H1 (cell line): ENCODE results near the gene SERPINA1. TPM values are rescaled to one million over a fixed set of nuclear protein-coding genes. Genes with fewer than 3 reads are reported as not detected.

ENCODE experiments used
- CTCF ChIA-PET: fragments of 300-600 bp; sonication (Branson Sonifier 250); formaldehyde crosslinking; loops from one replicate; lab custom pipeline; 2021; ENCODE audit not compliant: partially characterized antibody; lab: Charles Lee
- POLR2A ChIA-PET: fragments of 300-600 bp; sonication (Branson Sonifier 250); formaldehyde crosslinking; loops from one replicate; lab custom pipeline; 2021; ENCODE audit warnings: inconsistent platforms; ENCODE audit not compliant: partially characterized antibody; lab: Charles Lee
- DNase-seq, 2 experiments: peaks; one replicate each; pipeline versions ENCODE4 v3.0.0 to v3.0.0-alpha.2; 2010 to 2022; ENCODE audit warnings: low spot score in 2 of 2, low read depth in 1 of 2, mixed read lengths in 1 of 2
- FAIRE-seq: peaks from 2 replicates; lab custom pipeline; 2011; peaks lifted over from hg19 to GRCh38; lab: Jason Lieb, UNC
- H2AFZ ChIP-seq: 2 replicates; pipeline ENCODE4 v1.8.1; 2012; ENCODE audit warnings: low read length, inconsistent platforms
- H2AK5ac ChIP-seq: 2 replicates; pipeline ENCODE4 v1.6.1; 2013; ENCODE audit warnings: low read depth, low read length
- H2BK120ac ChIP-seq: replicated peaks from 2 replicates; pipeline ENCODE3; 2013; ENCODE audit warnings: low read depth, low read length, inconsistent platforms
- H2BK12ac ChIP-seq: 2 replicates; pipeline ENCODE4 v1.6.1; 2013; ENCODE audit warnings: low read depth, low read length
- H2BK15ac ChIP-seq: 2 replicates; pipeline ENCODE4 v1.6.1; 2013; ENCODE audit warnings: low read length
- H2BK20ac ChIP-seq: 2 replicates; pipeline ENCODE4 v1.6.1; 2013; ENCODE audit warnings: low read length
- H2BK5ac ChIP-seq: 2 replicates; pipeline ENCODE4 v1.6.1; 2013; ENCODE audit warnings: low read depth, low read length
- H3K14ac ChIP-seq: 2 replicates; pipeline ENCODE4 v1.6.1; 2013; ENCODE audit warnings: inconsistent platforms; ENCODE audit not compliant: insufficient read length
- H3K18ac ChIP-seq: 2 replicates; pipeline ENCODE4 v1.6.1; 2013; ENCODE audit warnings: low read length; ENCODE audit errors: extremely low read depth
- H3K23ac ChIP-seq: 2 replicates; pipeline ENCODE4 v1.6.1; 2013; ENCODE audit warnings: inconsistent platforms; ENCODE audit not compliant: insufficient read length
- H3K23me2 ChIP-seq: 2 replicates; pipeline ENCODE4 v1.6.1; 2013; ENCODE audit warnings: low read depth, low read length
- H3K27ac ChIP-seq: 2 replicates; pipeline ENCODE4 v1.6.1; 2011; ENCODE audit warnings: low read depth, low read length, inconsistent platforms
- H3K27me3 ChIP-seq, 4 experiments: replicated peaks in 1 of 4; 1 replicate in 1 of 4; 2 replicates in 3 of 4; pipeline versions ENCODE4 v1.6.1 to v1.8.1; 2011 to 2013; ENCODE audit warnings: low read length in 3 of 4, mild to moderate bottlenecking in 3 of 4, inconsistent platforms in 2 of 4, mixed read lengths in 2 of 4, moderate library complexity in 1 of 4; ENCODE audit not compliant: control insufficient read depth in 3 of 4, insufficient read depth in 3 of 4; ENCODE audit errors: extremely low read depth in 1 of 4
- H3K36me3 ChIP-seq, 4 experiments: 2 replicates each; pipeline versions ENCODE4 v1.6.1 to v1.8.1; 2011 to 2013; ENCODE audit warnings: mild to moderate bottlenecking in 4 of 4, low read length in 3 of 4, moderate library complexity in 2 of 4, control low read depth in 1 of 4, inconsistent platforms in 1 of 4; ENCODE audit not compliant: insufficient read depth in 4 of 4, control insufficient read depth in 2 of 4
- H3K4ac ChIP-seq: replicated peaks from 2 replicates; pipeline ENCODE3; 2013; ENCODE audit warnings: low read length, low read depth, mixed read lengths, inconsistent platforms; ENCODE audit not compliant: insufficient read length
- H3K4me1 ChIP-seq, 4 experiments: replicated peaks in 1 of 4; 1 replicate in 1 of 4; 2 replicates in 3 of 4; pipeline versions ENCODE4 v1.6.1 to v1.8.1; 2011 to 2013; ENCODE audit warnings: low read length in 3 of 4, inconsistent platforms in 2 of 4, mixed read lengths in 1 of 4; ENCODE audit not compliant: insufficient read depth in 4 of 4, control insufficient read depth in 3 of 4
- H3K4me2 ChIP-seq, 2 experiments: 2 replicates each; pipeline versions ENCODE4 v1.6.1 to v1.8.1; 2011 to 2013; ENCODE audit warnings: low read depth in 2 of 2, low read length in 2 of 2, control low read depth in 1 of 2, inconsistent platforms in 1 of 2, mild to moderate bottlenecking in 1 of 2; ENCODE audit not compliant: insufficient read depth in 1 of 2
- H3K4me3 ChIP-seq, 4 experiments: fragments of 200-600, 300-600 bp in 1 of 4; sonication (generic), shearing (Covaris generic), sonication (Bioruptor Twin) in 1 of 4; 2 replicates each; pipeline versions ENCODE4 v1.5.1 to v1.8.1; 2011 to 2016; ENCODE audit warnings: low read length in 4 of 4, low read depth in 3 of 4, control low read depth in 2 of 4, inconsistent platforms in 2 of 4, mild to moderate bottlenecking in 2 of 4, mixed read lengths in 1 of 4, moderate library complexity in 1 of 4; ENCODE audit not compliant: insufficient read depth in 2 of 4; ENCODE audit errors: extremely low read depth in 1 of 4
- H3K56ac ChIP-seq: replicated peaks from 2 replicates; pipeline ENCODE3; 2013; ENCODE audit warnings: low read depth, mild to moderate bottlenecking, mixed read lengths, low read length, inconsistent platforms; ENCODE audit not compliant: insufficient read length
- H3K79me1 ChIP-seq: 2 replicates; pipeline ENCODE4 v1.6.1; 2013; ENCODE audit warnings: low read depth, low read length, control low read depth
- H3K79me2 ChIP-seq, 2 experiments: 2 replicates each; pipeline versions ENCODE4 v1.6.1 to v1.8.1; 2012 to 2013; ENCODE audit warnings: low read length in 2 of 2, mild to moderate bottlenecking in 2 of 2, inconsistent platforms in 1 of 2; ENCODE audit not compliant: insufficient read depth in 2 of 2, control insufficient read depth in 1 of 2
- H3K9ac ChIP-seq, 4 experiments: replicated peaks in 1 of 4; 1 replicate in 1 of 4; 2 replicates in 3 of 4; pipeline versions ENCODE4 v1.6.1 to v1.8.1; 2011 to 2013; ENCODE audit warnings: low read depth in 3 of 4, low read length in 3 of 4, control low read depth in 2 of 4, mild to moderate bottlenecking in 2 of 4, moderate library complexity in 2 of 4, inconsistent platforms in 1 of 4; ENCODE audit errors: extremely low read depth in 1 of 4
- H3K9me3 ChIP-seq, 2 experiments: 2 replicates each; pipeline versions ENCODE4 v1.6.1 to v1.8.1; 2012 to 2013; ENCODE audit warnings: mild to moderate bottlenecking in 2 of 2, moderate library complexity in 2 of 2, control low read depth in 1 of 2, inconsistent platforms in 1 of 2, low read depth in 1 of 2, low read length in 1 of 2, mixed read lengths in 1 of 2; ENCODE audit not compliant: insufficient read depth in 2 of 2
- H4K20me1 ChIP-seq, 2 experiments: replicated peaks in 1 of 2; 2 replicates each; pipeline versions ENCODE3 to v1.8.1; 2011 to 2013; ENCODE audit warnings: inconsistent platforms in 2 of 2, low read length in 2 of 2, mild to moderate bottlenecking in 1 of 2; ENCODE audit not compliant: insufficient read depth in 2 of 2, control insufficient read depth in 1 of 2
- H4K5ac ChIP-seq: 2 replicates; pipeline ENCODE4 v1.6.1; 2013; ENCODE audit warnings: low read length, low read depth, mixed read lengths, inconsistent platforms; ENCODE audit not compliant: insufficient read length
- H4K8ac ChIP-seq: 2 replicates; pipeline ENCODE4 v1.8.0; 2013; ENCODE audit warnings: mild to moderate bottlenecking, moderate library complexity, low read length, inconsistent platforms; ENCODE audit not compliant: insufficient read depth; ENCODE audit errors: extremely low read depth
- H4K91ac ChIP-seq: replicated peaks from 2 replicates; pipeline ENCODE3; 2013; ENCODE audit warnings: low read length, mixed read lengths, inconsistent platforms; ENCODE audit not compliant: insufficient read length
- ATF3 ChIP-seq: IDR thresholded peaks from 2 replicates; pipeline ENCODE4 v1.6.1; 2011; ENCODE audit warnings: low read depth, mild to moderate bottlenecking, low read length; ENCODE audit not compliant: insufficient read depth
- HDAC2 ChIP-seq, 2 experiments: fragments of 300-600 bp in 1 of 2; sonication (generic) in 1 of 2; IDR thresholded peaks; 2 replicates each; pipeline ENCODE4 v1.6.1; 2011 to 2012; ENCODE audit warnings: low read depth in 2 of 2, low read length in 2 of 2, mild to moderate bottlenecking in 2 of 2, moderate library complexity in 2 of 2, borderline replicate concordance in 1 of 2, inconsistent platforms in 1 of 2
- KDM1A ChIP-seq: fragments of 200-600, 300-600 bp; sonication (generic); IDR thresholded peaks from 2 replicates; pipeline ENCODE4 v1.7.1; 2016; ENCODE audit warnings: mild to moderate bottlenecking, low read length, borderline replicate concordance
- POU5F1 ChIP-seq: IDR thresholded peaks from 2 replicates; pipeline ENCODE4 v1.6.1; 2011; ENCODE audit warnings: low read depth, mild to moderate bottlenecking, low read length, moderate library complexity
- RXRA ChIP-seq: IDR thresholded peaks from 2 replicates; pipeline ENCODE4 v1.6.1; 2011; ENCODE audit warnings: low read depth, mild to moderate bottlenecking, low read length, moderate library complexity; ENCODE audit not compliant: insufficient read depth
- TBP ChIP-seq: IDR thresholded peaks from 2 replicates; pipeline ENCODE4 v1.6.1; 2011; ENCODE audit warnings: low read depth, low read length, improper control_type of control experiment
- WGBS, 2 experiments: shearing (Covaris generic) in 1 of 2; methylation state at CpG; one replicate each; pipeline versions ENCODE4 v1.1.6 to v1.1.7; 2013 to 2015; ENCODE audit warnings: low lambda C conversion rate in 2 of 2, mixed read lengths in 2 of 2, inconsistent platforms in 1 of 2, low coverage in 1 of 2, missing lambda C conversion rate in 1 of 2; ENCODE audit not compliant: insufficient replicate concordance in 2 of 2, insufficient coverage in 1 of 2, insufficient read length in 1 of 2; ENCODE audit errors: extremely low coverage in 1 of 2, missing lambda C conversion rate in 1 of 2; 5-methylcytosine and 5-hydroxymethylcytosine counted together
- polyA plus RNA-seq, 7 experiments: library from polyadenylated mRNA; depleted of rRNA in 3 of 7; stranded (reverse) in 5 of 7; unstranded in 2 of 7; fragments of >200 nt in 5 of 7; fragments of 200-250 nt in 2 of 7; gene quantifications; 1 replicate in 5 of 7; 2 replicates in 1 of 7; 4 replicates in 1 of 7; pipeline versions ENCODE4 v1.2.1 to v1.2.3, GENCODE V29; 2011 to 2013; ENCODE audit warnings: missing spikeins in 2 of 7, mixed read lengths in 2 of 7
- total RNA-seq: library from RNA; stranded (reverse); fragmentation: NEBNext Ultra II Directional; extraction: Animal tissue kit (Norgen Biotek cat#: 25700); gene quantifications from 2 replicates; pipeline ENCODE4 v1.2.1, GENCODE V29; 2021

Gene SERPINA1
- total and polyA plus RNA-seq, 2 of the 8 experiments (the other 6 are each of a cell fraction or from before 2014, with no cell fraction given) = 0.08 TPM; not detected in 1

- Histone ChIP-seq H3K14ac (no peak overlapping the region), H2BK15ac (no peak overlapping the region), H4K5ac (no peak overlapping the region), H2BK120ac (peak overlapping the region; percentile 78), H2BK20ac (no peak overlapping the region), H2BK5ac (no peak overlapping the region), H4K91ac (no peak overlapping the region), H3K4me2 (no peak overlapping the region), H3K36me3 (no peaks in the 10 kb centered on the region), H3K56ac (no peak overlapping the region), H4K20me1 (no peaks in the 10 kb centered on the region), H3K4me3 (no peak overlapping the region), H3K79me1 (no peaks in the 10 kb centered on the region), H3K9ac (no peak overlapping the region), H3K27ac (no peak overlapping the region), H3K27me3 (no peaks in the 10 kb centered on the region), H2BK12ac (no peak overlapping the region), H3K23ac (no peak overlapping the region), H3K18ac (no peak overlapping the region), H3K23me2 (no peaks in the 10 kb centered on the region), H3K4me1 (peaks cover 0 to 8% (median 3%) of the 10 kb centered on the region in 4 experiments; a peak in 1 of 7 replicates), H2AFZ (no peak overlapping the region), H3K79me2 (no peaks in the 10 kb centered on the region), H3K9me3 (no peaks in the 10 kb centered on the region), H3K4ac (peak overlapping the region; percentile 94), H2AK5ac (no peak overlapping the region), H4K8ac (no peak overlapping the region)
- POLR2A ChIA-PET = interaction anchor here (0.7 kb wide), 1 partner anchor 19 kb away, joined by 3 read pairs; no protein-coding TSS in a partner anchor
- TF ChIP-seq ATF3 (no peak), HDAC2 (IDR thresholded peaks at IDR 0.05; ENCODE audit: borderline replicate concordance in 1 of 2, low read depth in 2 of 2, low read length in 2 of 2) (peak in 1 of 2 experiments; percentile 66; a peak in 1 of 4 replicates), TBP (no peak), KDM1A (peak; percentile 95), RXRA (no peak), POU5F1 (no peak)
- CTCF ChIA-PET = interaction anchor here (0.6 to 2.7 kb wide), 15 partner anchors 8 to 492 kb away, joined by 3 to 15 read pairs (median 4); no protein-coding TSS in a partner anchor
- peak in 1 of 2 experiments; percentile 42 for DNase-seq
- FAIRE-seq = no peak
- 90% methylated on average over 5 of the region's 5 CpGs; no CpG with 5 or more reads in 1 of the 2 experiments for WGBS, 2 experiments
Observed at GRCh38 chr14:94356379-94357056, 31.9 kb downstream of the SERPINA1 start.
